ENCODE measurements around the gene NIP7.
"Not testable (repeated sequence)": the region's sequence is repeated elsewhere in the genome, so short reads cannot be mapped to it uniquely, and the experiment has no call there.

The NIP7 gene

DNA sequence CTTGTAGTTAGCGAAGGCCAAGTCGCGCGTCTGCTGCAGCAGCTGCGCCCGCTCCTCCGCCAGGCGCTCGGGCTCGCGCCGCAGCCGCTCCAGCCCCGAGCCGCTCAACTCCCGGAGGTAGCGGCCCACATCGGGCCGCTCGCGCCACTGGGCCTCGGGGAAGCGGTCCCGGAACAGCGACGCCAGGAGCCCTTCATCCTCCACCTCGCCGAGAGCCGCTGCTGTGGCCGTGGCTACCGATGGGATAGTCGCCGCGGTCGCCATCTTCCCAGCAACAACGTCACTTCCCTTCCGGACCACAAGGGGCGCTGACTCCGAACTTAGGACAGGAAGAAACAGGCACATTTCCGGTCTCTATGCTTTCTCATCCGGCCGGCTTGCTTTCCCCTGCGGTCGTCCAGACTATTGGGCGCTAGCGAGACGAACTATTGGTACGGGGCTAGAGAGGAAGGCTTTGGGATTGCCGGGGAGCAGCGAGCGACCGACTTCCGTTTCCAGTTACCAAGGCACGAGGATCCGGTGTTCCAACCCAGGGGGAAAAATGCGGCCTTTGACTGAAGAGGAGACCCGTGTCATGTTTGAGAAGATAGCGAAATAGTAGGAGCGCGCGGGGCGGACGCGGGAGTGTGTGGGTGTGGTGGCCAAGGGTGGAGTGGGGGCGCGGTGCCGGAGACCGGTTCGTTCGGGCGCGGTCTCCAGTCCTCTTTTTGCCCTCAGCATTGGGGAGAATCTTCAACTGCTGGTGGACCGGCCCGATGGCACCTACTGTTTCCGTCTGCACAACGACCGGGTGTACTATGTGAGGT lies at the start of gene NIP7, which contains the start of gene COG8:
TSS of gene NIP7 (plus strand) at position 484 of the 806 bp plus-strand sequence. CDS start at position 542, 58 bp downstream.
TSS of gene COG8 (minus strand) at position 276 of the 806 bp plus-strand sequence. CDS start at position 264, 12 bp downstream.
- DNase-seq (ENCODE audit: low spot score) = peak; percentile 97

DNA sequence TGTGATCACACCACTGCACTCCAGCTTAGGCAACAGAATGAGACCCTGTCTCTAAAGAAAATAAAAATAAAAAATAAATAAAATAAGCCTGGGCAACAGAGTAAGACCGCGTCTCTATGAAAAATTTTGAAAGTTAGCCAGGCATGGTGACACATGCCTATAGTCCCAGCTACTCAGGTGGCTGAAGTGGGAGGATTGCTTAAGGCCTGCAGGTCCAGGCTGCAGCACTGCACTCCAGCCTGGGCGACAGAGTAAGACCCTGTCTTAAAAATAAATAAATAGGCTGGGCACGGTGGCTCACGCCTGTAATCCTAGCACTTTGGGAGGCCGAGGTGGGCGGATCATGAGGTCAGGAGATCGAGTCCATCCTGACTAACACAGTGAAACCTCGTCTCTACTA lies 47.9 kb upstream of the NIP7 start:
- DNase-seq (ENCODE audit: low spot score) = not testable (repeated sequence)

DNA sequence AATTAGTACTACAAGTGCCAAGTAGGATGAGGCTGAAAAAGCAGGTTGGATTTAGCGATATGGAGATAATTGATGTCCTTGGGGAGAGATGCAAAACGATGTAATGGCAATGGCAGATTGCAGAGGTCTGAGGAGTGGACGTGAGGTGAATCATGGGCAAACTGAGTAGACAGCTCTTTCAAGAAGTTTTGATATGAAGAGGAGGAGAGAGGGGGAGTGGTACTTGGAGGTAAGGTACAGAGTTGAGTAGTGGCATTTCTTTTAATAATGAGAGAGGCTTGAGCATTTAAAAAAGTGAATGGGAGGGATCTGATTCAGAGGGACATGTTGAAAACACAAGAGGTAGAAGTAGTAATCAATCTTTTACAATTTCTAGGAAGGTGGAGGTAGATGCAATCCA lies 46.2 kb upstream of the NIP7 start:
- no peak for DNase-seq (ENCODE audit: low spot score)

DNA sequence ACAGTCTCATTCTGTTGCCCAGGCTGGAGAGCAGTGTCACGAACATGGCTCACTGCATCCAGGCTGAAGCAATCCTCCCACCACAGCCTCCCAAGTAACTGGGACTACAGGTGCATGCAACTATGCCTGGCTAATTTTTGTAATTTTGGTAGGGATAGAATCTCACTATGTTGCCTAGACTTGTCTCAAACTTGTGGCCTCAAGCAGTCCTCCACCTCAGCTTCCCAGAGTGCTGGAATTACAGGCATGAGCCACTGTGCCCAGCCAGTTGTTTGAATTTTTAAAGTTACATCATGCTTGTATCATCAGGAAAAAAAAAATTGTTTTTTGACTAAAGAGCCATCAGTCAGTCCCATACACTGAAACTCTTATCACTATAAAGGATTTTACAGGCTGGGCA lies 45.5 kb upstream of the NIP7 start:
- DNase-seq (ENCODE audit: low spot score) = no peak

DNA sequence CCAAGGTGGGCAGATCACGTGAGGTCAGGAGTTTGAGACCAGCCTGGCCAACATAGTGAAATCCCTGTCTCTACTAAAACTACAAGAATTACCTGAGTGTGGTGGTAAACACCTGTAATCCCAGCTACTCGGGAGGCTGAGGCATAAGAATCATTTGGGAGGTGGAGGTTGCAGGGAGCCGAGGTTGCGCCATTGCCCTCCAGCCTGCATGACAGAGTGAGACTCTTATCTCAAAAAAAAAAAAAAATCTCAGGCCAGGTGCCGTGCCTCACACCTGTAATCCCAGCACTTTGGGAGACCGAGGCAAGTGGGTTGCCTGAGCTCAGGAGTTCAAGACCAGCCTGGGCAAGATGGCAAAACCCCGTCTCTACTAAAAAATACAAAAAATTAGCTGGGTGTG lies 42.8 kb upstream of the NIP7 start:
- DNase-seq (ENCODE audit: low spot score) = not testable (repeated sequence)

DNA sequence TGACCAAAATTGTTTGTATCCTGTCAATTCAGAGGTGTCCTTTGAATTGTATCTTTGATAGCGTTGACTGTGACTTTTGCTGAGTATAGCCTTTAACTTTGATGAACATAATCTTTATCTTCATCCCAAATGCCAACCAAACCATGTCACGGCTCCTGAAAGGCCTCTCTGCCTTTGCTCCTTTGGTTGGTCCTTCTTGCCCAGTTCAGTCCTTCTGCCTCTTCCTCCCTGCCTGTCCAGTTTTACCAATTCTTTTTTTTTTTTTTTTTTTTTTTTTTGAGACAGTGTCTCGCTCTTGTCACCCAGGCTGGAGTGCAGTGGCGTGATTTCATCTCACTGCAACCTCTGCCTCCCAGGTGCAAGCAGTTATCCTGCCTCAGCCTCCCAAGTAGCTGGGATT lies 41.3 kb upstream of the NIP7 start:
- DNase-seq (ENCODE audit: low spot score) = no peak

DNA sequence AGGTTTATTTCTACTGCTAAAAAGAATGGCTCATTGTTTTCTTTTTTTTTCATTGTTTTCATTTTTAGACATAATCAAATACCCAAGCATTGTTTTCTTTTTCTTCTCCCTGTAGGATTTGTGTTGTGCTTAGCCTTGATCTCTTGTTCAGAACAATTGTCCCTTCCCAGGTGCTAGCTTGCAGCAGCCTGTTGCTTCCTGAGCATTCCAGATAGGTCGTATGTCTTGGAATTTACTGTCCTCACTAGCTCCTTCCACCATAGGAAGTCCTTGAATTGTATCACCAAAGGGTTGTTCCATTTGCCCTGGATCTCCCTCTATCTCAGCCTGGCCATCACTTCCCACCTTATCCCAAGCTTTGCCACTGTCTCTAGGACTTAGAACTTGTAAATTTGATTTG lies 38.4 kb upstream of the NIP7 start:
- no peak for DNase-seq (ENCODE audit: low spot score)

DNA sequence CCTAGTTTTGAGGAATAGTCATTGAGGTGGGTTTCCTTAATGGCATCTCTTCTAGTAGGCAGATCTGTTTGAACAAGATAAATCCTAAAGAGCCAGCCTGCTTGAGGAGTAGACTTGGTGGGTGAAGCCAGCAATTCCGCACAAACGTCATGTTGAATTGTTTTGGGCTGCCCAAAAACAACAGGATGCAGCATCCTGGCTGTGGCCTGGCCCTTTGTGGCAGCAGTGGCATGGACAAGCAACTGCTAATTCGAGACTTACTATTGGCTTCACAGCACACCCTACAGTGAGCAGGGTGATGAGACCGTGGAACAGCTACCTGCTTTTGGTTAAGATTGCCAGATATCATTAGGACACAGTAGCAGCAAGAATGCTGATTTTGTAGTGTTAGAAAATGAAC lies 37.7 kb upstream of the NIP7 start:
- DNase-seq (ENCODE audit: low spot score) = no peak

DNA sequence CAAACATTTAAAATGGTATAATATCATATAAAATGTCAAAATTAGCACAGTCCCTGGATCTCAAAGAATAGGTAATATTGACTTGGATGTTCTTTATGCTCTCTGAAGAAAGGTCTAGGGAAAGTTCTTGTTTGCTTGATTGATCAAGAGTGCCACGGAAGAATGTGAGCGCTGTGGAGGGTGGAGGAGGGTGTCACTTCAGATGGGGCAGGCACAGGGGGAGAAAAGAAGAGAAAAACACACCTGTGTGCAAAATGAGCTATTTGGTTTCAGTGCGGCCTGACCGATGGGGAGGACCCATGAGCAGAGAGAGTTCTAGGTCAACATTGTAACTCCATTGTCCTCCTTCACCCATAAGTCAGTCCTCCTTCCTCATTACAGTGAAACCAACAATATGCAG lies 37.3 kb upstream of the NIP7 start:
- DNase-seq (ENCODE audit: low spot score) = no peak

DNA sequence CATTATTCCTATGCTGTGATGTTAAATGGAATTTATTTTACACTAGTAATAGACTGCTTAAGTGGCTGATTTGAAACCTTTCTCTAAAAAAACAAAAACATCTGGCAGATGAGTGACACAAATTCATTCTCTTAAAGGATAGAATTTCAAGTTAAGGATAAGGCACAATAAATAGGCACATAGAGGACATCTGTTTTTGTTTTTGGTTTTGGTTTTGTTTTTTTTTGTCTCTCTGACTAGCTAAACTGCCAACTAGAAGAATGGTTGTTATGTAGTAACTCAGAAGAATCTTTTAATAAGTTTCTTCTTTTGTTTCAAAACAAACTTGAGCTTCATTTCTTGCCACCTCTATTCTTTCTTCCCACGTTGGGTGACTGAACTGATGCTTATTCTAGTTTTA lies 33.5 kb upstream of the NIP7 start:
- DNase-seq (ENCODE audit: low spot score) = no peak

DNA sequence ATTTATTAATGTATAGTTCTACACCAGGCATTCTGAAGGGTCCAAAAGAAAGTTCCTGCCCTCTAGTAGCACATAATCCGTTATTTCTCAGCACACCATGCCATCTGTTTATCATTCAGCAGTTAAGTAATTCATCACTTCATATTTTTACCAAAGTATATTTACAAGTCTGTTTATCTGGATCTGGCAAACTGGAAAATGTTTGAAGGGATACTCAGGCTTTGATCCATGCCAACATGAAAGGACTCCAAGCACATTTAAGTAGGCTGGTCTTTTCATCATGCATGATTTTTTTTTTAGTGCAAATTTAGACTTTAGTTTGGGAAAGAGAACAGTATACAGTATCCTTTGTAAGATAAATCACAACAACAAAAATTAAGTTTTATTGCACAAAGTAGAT lies 32.5 kb upstream of the NIP7 start:
- no peak for DNase-seq (ENCODE audit: low spot score)

DNA sequence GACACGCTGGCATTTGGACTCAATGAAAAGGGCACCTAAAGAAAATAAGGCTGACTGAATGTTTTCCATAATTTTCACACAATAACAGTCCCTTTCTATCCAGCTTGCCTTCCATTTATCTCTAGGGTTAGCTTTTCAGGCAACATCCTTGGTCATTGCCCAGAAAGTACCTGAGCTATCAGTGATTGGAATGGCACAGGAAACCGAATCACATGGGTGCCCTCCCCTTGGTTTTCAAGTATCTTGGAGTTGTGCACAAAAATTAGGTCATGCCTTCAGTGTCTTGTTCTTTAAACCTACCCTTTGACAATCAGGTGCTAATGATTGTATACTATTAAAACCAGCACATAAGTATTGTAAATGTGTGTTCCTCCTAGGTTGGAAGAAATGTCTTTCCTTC lies 31.7 kb upstream of the NIP7 start:
- no peak for DNase-seq (ENCODE audit: low spot score)

DNA sequence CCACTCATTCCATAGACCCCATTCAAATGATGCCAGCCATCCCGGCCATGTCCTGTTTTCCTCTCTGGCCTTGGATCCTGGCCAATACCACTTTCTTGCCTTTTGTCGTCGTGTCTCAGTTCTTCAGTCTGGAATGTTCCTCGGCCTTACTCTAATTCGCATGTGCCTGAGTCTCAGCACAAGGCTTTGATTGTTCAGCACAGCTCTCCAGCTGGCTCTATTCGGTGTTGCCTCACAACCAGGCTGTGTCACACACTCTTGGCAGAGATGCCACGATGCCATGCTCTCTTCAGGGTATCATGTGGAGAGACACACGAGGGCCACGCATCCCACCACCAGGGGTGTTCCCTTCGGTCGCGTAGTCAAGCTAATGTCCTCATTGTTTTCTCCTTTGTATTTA lies 30.3 kb upstream of the NIP7 start:
- DNase-seq (ENCODE audit: low spot score) = peak; percentile 58

DNA sequence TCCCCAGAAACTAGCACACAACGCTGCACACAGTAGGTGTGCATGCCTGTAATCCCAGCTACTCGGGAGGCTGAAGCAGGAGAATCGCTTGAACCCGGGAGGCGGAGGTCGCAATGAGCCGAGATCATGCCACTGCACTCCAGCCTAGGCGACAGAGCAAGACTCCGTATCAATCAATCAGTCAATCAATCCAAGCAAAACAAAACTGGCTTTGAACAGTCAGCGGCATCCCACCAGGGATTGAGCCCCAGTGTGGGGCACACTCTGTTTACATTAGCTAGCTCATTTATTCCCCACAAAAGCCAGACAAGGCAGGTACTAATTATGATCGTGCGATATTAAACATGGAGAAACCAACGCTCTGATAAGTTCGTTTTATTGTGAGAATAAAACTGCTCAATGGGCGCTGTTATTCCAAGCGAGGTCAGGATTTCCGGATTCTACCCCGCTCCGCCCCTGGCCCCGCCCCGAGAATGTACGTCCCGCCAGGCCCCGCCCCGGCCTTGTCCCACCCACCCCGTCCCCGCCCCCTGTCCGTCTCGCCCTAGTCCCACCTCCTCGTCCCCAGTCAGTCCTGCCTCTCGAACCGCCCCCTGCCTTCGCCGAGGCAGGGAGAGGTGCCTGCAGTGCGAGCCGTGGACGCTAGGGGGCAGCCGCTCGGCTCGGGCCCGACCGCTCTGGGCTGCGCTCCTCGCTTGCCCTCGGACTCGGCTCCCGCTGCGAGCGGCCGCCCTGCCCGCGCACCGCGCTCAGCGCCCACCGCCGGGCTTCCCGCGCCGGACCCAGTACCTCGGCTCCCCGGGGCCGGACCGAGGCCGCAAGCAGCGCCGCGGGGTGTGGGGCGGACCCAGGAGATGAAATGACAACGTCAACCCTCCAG lies 28.7 kb upstream of the NIP7 start, which contains the start of gene VPS4A:
TSS of gene VPS4A (plus strand) at position 698 of the 880 bp plus-strand sequence. CDS start at position 860, 162 bp downstream.
- DNase-seq (ENCODE audit: low spot score) = peak; percentile 98

DNA sequence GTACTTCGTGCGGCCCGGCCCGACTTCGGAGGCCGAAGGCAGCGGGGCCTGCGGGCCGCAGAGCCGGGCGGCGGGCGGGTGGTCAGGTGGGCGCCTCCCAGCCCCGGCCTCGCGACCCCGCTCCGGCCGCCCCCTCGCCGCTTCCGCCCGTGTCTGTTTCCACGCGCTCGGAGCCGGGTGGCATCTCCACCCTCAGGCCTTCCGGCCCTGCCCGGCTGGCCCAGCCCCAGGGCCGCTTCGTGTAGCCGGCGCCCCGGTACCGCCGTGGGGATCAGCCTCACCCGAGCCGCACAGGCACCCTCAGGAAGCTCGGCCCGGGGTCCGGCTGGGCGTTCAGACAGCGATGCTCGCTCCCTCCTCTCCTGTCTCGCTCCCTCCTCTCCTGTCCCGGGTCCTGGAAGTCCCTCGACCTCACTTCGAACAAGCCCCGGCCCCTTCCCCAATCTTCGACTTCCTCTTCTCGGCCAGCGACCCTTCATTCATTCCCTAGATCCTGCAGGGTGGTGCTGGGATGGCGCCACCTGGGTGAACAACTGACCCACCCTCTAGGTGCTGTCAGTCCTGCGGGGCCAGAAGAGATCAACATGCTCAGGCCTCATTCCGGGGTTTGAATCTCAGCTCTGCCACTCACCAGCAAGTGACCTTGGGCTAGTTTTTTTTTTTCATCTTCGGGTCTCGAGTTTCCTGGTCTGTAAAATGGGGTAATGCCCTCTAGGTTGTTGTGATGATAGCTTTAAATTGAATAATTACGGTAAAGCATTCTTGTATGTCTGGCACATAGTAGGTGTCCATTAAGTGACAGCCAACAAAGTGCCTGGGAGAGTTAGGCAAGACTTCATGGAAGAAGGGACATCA lies 27.8 kb upstream of the NIP7 start:
- no peak for DNase-seq (ENCODE audit: low spot score)

DNA sequence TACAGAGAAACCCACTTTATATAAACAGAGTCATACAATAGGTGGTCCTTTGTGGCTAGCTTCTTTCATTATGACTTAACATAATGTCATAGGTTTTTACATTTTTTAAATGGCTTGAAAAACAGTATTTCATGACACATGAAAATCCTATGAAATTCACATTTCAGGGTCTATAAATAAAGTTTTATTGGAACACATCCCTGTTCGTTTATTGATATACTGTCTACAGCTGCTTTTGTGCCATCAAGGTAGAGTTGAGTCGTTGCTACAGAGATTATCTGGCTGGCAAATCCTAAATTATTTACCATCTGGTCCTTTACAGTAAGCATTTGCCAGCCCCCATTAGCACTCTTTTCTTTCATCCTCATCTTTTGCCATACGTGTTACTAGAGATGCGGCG lies 26.1 kb upstream of the NIP7 start:
- no peak for DNase-seq (ENCODE audit: low spot score)

DNA sequence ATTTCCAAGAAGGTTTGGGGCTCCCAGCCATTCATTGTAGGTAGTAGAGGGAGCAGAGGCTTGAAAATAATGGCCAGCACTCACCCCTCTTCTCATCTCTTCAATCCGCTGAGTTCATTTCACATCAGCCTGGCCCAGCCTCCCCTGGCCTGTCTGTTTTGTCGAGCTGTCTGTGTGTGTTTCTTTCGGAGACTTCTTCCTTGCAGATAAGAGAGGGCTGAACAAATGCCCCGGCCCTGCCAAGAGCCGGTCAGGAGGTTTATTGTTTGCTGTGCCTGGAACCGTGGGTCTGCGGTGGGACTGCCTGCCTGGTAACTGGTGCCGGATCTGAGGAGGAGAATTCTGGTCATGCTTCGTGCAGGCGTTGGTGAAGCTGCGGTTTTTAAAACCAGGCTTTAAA lies 25.0 kb upstream of the NIP7 start:
- DNase-seq (ENCODE audit: low spot score) = no peak

DNA sequence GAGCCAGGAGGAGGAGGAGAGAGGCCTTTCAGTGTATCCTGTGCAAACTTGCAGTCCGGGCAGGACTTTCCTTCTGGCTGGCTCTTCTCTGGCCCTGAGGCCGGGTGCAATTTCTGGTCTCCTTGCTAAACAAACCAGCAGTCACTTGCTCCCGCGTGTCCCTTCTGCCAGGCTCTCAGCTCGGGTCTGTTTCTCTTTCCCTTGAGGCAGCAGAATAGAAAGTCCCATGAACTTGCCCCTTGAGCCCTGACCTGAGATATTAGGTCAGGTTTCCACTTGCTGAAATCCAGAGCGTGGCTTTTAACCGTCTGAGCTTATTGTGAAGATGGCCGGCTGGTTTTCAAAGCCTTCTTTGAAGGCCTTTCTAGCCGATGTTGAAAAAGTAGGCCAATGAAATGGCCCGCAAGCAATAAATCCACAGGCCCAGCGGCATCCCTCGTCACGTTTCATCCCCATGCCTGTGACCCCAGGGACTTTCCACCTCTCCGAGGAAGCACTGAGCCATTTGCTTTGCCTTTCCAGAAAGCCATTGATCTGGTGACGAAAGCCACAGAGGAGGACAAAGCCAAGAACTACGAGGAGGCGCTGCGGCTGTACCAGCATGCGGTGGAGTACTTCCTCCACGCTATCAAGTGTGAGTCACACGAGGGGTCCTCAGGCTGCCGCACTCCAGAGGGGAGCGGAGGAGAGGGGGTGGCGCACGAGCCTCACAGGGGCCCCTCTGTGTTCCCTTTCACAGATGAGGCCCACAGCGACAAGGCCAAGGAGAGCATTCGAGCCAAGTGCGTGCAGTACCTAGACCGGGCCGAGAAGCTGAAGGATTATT lies 23.9 kb upstream of the NIP7 start:
- DNase-seq (ENCODE audit: low spot score) = no peak

DNA sequence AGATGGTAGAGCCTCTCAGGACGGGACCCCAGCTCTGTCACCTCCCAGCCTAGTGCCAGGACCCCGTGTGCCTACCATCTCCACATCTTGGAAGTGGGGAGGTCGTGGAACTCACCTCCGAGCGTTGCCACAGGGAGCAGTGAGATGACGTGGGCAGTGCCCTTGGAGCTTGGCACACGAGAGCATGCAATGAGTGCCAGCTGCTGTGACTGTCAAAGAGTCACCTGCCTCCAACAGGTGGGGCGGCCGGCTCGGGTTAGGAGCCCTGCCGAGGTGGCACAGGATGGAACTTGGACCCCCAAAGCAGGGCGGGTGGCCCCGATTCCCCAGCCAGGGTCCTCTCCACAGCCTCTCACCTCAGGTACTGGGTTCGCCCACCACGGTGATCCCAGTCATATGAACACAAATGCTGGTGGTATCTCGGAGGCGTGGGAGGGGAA lies 23.0 kb upstream of the NIP7 start:
- no peak for DNase-seq (ENCODE audit: low spot score)

DNA sequence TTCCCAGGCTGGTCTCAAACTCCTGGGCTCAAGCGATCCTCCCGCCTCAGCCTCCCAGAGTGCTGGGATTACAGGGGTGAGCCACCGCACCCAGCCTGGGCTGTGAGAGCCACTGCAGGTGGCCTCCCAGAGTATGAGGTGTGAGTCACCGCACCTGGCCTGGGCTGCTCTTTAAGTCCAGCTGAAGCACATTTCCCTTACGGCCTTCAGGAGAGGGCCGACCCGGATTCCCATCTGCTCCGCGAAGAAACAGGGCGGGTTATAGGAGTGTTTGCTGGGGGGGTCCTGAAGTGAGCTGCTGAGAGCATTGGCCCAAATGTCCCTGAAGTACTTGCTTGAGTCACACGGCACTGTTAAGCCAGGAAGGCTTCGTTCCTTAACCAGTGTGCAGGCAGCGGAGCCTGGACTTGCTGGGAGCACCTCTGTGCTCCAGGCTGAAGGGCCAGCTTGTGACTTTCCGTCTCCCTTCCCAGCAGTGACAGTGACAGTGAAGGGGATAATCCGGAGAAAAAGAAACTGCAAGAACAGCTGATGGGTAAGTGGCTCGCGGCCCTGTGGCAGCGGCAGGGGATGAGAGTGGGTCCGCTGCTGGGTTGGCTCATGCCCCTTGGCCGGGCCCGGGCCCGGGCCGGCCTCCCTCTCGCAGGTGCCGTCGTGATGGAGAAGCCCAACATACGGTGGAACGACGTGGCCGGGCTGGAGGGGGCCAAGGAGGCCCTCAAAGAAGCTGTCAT lies 21.2 kb upstream of the NIP7 start:
- no peak for DNase-seq (ENCODE audit: low spot score)
